HG02943 (cell line): Measurements from ENCODE around the gene PTDSS2.

ENCODE experiments used
- ATAC-seq: cut with Tn5 transposase; IDR thresholded peaks from one replicate; pipeline ENCODE4 v1.9.1; 2021; ENCODE audit warnings: mild to moderate bottlenecking, low read depth, moderate library complexity; ENCODE audit not compliant: unreplicated experiment

PTDSS2 gene

GRCh38 chr11:488062-488461 lies 38.0 kb downstream of the PTDSS2 start:
- ATAC-seq: no peak

- ATAC-seq: no peak
These were observed 38.5 kb downstream of the PTDSS2 start for GRCh38 chr11:488579-488978.

- ATAC-seq: no peak
These were observed 38.9 kb downstream of the PTDSS2 start for GRCh38 chr11:488992-489391.

DNA sequence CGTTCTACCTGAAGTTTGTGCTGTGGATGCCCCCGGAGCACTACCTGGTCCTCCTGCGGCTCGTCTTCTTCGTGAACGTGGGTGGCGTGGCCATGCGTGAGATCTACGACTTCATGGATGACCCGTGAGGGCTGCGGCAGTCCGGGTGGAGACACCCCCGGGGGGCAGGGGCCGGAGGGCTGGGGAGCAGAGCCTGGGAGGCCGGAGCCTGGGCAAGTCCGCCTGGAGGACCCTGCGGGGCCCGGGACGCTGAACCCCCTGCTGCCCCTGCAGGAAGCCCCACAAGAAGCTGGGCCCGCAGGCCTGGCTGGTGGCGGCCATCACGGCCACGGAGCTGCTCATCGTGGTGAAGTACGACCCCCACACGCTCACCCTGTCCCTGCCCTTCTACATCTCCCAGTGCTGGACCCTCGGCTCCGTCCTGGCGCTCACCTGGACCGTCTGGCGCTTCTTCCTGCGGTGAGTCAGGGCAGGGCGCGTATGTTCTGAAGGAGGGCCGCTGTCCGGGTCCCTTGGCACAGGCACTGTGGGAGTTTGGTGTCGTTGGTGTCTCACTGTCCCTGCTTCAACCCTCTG lies 39.6 kb downstream of the PTDSS2 start:
- ATAC-seq: no peak

GRCh38 chr11:490186-490929 lies 40.3 kb downstream of the PTDSS2 start:
- no peak for ATAC-seq

- ATAC-seq: no peak
These were observed 40.8 kb downstream of the PTDSS2 start for GRCh38 chr11:490930-491260.

GRCh38 chr11:491358-491757 lies 41.3 kb downstream of the PTDSS2 start:
- no peak for ATAC-seq

DNA sequence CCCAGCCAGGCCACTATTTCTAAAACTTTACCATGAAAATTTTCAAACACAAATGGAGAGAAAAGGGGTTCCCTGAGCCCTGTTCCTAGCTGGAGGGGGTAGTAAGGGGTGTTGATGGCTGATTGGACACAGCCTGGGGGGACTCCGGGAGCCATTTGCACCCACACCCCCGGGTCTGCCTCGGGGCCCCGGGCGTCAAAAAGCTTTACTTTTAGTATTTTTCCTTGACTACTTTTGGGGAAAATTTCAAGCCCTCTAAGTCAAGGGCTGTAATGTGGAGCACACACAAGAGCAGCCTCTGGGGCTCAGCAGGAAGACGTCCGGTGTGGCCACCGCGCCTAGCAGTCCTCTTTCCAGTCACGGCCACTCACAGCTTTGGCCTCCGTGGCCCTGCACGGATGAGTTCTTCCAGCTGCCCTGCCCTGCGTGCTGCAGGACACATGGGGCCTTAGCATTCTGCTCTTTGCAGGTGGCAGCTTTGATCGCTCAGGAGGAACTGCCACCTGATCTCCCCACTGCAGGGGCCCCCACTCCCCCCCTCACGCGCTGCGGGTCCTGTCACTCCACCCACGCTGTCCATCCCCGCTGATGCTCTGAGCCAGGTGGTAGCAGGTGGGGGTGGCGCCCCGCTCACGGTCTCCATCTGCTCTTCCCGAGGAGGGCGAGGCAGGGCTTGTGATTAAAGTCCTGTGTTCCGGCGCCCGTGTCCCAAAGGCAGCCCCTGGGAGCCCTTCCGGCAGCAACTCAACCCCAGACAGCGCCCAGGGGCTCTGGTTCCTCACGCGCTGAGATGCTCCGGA lies 42.5 kb downstream of the PTDSS2 start:
- ATAC-seq: no peak

GRCh38 chr11:494761-495536 lies 44.9 kb downstream of the PTDSS2 start:
- no peak for ATAC-seq

GRCh38 chr11:495537-495931 lies 45.5 kb downstream of the PTDSS2 start:
- ATAC-seq: no peak

GRCh38 chr11:496834-497564 lies 46.9 kb downstream of the PTDSS2 start:
- no peak for ATAC-seq

- no peak for ATAC-seq
These were observed 47.7 kb downstream of the PTDSS2 start for GRCh38 chr11:497565-498296.

- ATAC-seq: no peak
These were observed 48.5 kb downstream of the PTDSS2 start for GRCh38 chr11:498297-499181.

DNA sequence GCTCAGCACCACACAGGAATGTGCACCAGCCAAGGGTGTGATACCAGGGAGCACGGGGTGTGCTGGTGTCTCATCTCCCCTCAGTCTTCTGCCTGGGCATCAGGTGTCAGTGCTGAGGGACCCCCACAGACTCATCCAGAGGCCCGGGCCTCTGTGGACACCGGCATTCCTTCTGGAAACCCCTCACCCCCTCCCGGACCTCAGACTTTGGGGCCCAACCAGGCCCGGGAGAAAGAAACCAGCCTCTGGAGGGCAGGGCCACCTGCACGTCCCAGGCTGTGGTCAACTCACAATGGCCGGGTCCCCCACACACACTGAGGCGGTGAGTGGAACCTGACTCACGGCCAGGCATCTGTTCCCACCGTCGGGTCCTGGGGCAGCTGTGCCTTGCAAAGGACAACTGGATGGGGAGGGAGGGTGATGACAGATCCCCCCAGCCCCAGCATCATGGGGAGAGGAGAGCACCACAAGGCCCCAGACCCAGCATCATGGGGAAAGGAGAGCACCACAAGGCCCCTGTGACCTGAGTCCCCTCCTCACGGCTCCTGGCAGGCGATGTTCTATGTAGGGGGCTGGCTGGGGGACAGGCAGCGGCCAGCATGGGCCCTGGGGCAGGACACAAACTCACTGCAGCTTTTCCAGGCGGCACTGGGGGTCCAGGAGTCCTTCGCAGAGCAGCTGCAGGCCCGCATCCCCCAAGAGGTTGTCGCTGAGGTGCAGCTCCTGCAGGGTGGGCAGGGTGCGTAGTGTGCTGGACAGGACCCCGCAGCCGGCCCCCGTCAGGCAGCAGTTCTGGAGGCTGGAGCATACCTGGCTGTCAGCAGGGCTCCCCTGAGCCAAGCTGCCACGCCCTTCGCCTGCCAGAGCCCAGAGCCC lies 49.4 kb downstream of the PTDSS2 start:
- no peak for ATAC-seq

DNA sequence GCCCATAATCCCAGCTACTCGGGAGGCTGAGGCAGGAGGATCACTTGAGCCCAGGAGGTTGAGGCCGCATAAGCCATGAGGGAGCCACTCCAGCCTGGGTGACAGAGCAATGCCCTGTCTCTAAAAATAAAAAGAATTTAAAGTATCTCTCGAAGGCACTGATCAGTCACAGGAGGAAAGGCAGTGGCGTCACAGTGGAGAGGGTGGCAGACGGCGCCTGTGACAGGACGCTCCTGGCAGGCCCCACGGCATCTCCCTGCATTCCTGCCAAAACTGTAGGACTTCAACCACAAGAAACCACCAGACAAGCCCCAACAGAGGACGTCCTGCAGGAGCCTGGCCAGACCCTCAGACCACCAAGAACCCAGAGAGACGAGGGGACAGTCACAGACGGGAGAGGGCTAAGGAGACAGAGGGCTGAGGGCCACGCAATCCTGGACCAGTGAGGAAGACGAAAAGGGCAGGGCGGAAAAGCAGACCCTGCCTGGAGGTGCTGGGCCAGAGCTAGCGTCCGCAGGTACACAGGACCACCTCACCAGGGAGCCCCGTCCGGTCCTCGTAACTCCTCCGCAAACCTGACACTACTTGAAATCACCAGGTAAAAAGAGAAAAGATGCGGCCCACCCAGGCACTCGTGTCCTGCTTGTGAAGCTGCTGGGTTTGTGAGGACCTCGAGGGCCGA lies 51.1 kb downstream of the PTDSS2 start:
- no peak for ATAC-seq

DNA sequence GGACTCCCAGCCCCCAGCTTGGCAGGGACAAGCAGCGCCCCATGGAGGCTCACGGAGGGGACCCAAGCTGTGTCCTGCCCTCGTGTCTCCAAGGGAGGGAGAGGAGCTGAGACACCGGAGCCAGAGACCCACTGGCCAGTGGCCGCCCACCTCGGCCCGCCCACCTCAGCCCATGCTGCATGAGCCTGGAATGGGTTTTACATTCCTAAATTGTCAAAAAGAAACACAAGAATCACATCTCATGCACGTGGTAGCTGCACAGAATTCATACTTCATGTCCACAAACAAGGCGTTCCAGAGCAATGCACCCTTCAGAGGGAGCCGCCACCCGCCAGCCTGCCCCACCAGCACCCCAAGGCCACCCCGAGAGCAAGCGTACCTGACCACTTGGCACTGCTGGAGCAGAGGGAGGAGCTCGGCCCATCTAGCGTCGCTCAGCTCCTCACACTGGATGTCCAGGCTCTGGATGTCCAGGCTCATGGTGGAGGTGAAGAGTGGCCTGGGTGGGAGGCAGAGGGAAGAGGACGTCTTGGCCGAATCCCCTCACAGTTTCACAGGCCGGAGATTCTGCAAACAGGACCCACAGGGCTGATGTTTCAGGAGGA lies 51.7 kb downstream of the PTDSS2 start:
- ATAC-seq: no peak
